ENCODE data around the gene CKB.

The CKB gene

DNA sequence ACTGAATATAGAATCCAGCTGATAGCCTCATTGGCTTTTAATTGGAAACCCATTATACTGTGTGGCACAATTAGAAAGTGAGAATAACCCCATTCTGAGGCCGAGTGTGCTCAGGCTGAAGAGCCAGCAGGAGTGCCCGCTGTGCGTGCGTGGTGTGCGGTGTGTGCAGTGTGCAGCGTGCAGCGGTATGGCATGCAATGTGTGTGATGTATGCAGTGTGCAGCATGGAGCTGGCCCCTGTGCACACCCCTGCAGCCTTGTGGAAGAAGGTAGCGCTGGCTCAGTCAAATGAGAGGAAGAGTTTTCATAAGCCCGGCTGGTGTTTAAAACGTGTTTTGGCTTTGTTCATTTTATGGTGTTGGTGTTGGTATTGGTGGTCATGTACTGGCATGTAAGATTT is 22.9 kb downstream of the CKB start:
- no peak for DNase-seq

- DNase-seq: no peak
Measured at GRCh38 chr14:103496776-103497175, 25.9 kb downstream of the CKB start.

DNA sequence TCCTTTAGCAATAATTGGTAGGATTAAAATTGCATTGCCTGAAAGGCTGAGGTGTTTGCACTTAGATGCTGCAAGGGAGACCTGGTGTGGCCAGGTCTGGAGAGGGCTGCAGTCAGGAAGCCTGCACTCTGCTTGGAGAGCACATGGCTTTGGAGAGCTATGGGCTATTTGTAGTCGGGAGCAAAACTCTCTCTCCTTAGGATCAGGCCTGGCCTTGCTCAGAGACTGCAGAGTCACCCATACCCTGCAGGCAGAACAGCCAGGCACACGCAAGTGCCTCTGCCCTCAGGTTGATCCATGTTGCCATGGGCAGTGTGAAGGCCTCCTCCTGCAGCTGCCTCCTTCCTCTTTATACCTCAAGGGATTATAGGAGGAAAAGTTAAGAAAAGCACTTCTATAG is 26.8 kb downstream of the CKB start:
- DNase-seq: no peak

GRCh38 chr14:103492156-103492925 is 30.3 kb downstream of the CKB start:
- DNase-seq: no peak

GRCh38 chr14:103491691-103492090 is 30.9 kb downstream of the CKB start:
- no peak for DNase-seq

DNA sequence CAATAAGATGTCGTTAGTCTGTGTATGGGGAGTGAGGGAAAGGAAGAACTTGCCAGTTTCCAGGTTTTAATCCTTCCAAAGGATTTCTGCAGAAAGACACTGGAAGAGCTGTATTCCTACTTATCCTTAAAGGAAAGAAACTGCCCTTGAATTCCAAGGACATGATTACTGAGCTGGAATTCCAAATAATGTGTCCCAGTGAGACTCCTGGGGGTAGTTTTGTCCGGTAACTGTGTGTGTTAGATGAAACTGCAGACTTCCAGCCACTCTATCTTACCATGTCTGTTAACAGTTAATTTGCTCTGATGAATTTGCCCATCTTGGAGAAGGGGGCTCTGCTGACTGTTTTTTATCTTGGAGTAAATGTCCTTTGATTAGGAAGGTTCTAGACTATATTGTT is 33.0 kb downstream of the CKB start:
- no peak for DNase-seq

DNA sequence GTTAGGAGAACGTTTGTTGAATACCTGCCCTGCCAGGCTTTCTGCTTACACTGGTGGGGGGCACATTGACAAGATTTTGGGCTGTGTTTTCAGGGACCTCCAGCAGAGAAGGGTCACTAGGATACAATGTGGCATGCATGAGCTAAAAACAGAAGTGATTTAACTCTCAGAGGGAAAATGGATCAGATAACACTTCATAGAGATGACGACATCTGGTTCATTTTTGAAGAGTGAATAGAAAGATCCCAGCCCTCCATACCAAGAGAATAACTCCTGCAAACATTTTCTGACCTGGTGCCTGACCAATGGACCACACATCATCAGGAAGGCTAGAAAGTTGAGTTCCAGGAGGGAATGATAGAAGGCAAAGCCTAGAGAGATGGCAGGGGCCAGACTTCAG is 33.7 kb downstream of the CKB start:
- no peak for DNase-seq

GRCh38 chr14:103488071-103488470 is 34.6 kb downstream of the CKB start:
- DNase-seq: no peak

DNA sequence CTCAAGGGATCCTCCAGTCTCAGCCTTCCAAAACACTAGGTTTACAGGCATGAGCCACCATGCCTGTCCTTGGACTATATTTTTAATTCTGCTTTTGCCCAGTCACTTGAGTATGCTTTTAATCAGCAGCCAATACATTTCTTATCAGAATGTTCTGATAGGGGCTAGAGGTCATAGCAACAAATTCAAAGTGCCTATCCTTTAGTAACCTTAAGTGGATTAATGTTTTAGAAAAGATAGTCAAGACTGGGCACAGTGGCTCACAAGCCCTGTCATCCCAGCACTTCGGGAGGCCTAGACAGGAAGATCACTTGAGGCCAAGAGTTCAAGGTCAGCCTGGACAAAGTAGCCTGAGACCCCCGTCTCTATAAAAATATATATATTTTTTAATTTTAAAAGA is 37.1 kb downstream of the CKB start:
- no peak for DNase-seq

DNA sequence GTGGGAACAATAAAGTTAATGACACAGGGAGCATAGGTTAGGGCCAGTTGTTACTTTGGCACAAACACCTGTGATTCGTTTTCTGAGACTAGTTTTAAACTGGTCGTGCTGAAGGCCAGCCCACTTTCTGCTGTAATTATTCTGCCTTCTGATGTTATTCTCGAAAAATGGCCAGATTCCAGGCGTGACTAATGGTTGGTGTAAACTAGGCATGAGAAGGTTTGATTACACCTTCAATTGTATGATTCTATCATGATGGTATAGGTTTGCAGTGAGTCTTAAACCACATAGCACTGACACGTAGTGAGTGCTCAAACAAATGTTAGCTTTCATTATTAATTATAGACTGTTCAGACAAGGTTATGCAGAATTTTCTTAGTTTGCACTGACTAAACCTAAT is 39.0 kb downstream of the CKB start:
- no peak for DNase-seq

DNA sequence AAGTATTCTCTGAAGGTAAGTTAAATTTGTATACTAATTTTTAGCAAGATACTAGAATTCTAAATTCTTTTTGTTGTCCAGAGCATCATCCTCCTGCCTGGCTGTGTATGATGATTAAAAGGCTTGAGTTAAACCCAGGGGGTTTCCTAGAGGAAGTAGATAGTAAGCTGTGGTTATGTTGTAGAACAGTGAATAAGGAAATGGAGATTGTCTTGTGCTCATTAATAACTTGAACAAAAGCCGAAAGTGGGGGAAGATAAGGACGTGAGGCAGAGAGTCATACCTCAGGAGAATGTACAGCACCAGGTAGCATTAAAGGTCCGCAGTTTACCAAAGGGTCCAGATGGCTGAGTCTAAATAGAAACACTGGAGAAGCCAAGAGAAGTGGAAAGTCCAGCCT is 42.0 kb downstream of the CKB start:
- no peak for DNase-seq

DNA sequence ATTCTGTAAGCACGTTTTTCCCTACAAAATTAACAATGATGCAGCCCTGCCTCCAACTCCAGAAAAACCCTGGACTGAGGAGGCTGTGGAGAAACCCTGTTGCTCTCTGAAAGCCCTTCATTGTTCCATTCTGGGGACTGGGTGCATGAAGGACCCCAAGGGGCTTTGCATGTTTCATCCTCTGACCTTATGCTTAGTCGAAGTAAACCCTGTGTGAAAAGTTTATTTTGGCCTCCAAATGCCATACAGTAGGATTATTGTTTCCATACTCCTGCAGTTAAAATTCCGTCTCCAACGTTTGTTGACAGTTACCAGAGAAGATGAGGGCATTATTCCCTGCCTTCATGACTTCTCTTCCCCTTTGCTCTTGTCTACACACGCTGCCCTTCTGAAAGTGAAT is 46.0 kb downstream of the CKB start:
- DNase-seq: no peak

GRCh38 chr14:103476065-103476464 is 46.6 kb downstream of the CKB start:
- DNase-seq: no peak

GRCh38 chr14:103474893-103475292 is 47.7 kb downstream of the CKB start:
- DNase-seq: no peak

- DNase-seq: no peak
Measured at GRCh38 chr14:103472939-103473338, 49.7 kb downstream of the CKB start.
